HEK293 (cell line): ENCODE measurements around the gene EMP3.

Source experiments
- MEIS1 ChIP-seq: sonication (generic); formaldehyde crosslinking; IDR thresholded peaks from 2 replicates; pipeline ENCODE4 v1.8.1; 2022; ENCODE audit warnings: missing genetic modification reagents, mild to moderate bottlenecking, borderline replicate concordance
- ZNF518A ChIP-seq: fragments of 450-650 bp; formaldehyde crosslinking; conservative IDR thresholded peaks from 2 replicates; pipeline ENCODE4 v1.5.1; 2016; ENCODE audit warnings: low read depth, missing biosample characterization, missing genetic modification characterization
- ZNF692 ChIP-seq: fragments of 450-650 bp; formaldehyde crosslinking; IDR thresholded peaks from 2 replicates; pipeline ENCODE4 v1.5.1; 2016; ENCODE audit warnings: missing biosample characterization, missing genetic modification characterization
- TF ChIP-seq, protein P1 (sequence below): fragments of 450-650 bp; formaldehyde crosslinking; IDR thresholded peaks from 2 replicates; pipeline ENCODE4 v1.5.1; 2016; ENCODE audit warnings: missing biosample characterization, missing genetic modification characterization
- TF ChIP-seq, protein P2 (sequence below): fragments of 450-650 bp; formaldehyde crosslinking; IDR thresholded peaks from 2 replicates; pipeline ENCODE4 v1.5.1; 2016; ENCODE audit warnings: missing biosample characterization, missing genetic modification characterization

DNA sequence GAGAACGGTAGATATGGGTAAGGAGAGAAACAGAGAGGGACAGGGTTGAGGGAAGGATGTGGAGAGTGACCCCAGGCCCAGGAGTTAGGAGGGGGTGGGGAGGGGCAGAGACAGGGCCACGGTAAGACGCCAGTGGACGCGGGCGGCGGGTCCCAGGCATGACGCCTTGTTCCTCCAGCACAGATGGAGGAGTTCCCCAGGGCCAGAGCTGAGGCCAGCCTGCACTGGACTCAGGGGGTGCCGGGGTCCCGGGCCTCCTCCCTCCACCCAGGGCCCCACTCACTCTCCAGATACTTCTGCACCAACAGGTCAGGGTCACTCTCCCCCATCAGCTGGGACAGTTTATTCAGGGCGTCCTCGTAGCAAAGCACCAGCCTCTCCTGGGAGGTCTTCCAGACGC, 22.0 kb upstream of the EMP3 start:
- TF ChIP-seq, protein P1, sequence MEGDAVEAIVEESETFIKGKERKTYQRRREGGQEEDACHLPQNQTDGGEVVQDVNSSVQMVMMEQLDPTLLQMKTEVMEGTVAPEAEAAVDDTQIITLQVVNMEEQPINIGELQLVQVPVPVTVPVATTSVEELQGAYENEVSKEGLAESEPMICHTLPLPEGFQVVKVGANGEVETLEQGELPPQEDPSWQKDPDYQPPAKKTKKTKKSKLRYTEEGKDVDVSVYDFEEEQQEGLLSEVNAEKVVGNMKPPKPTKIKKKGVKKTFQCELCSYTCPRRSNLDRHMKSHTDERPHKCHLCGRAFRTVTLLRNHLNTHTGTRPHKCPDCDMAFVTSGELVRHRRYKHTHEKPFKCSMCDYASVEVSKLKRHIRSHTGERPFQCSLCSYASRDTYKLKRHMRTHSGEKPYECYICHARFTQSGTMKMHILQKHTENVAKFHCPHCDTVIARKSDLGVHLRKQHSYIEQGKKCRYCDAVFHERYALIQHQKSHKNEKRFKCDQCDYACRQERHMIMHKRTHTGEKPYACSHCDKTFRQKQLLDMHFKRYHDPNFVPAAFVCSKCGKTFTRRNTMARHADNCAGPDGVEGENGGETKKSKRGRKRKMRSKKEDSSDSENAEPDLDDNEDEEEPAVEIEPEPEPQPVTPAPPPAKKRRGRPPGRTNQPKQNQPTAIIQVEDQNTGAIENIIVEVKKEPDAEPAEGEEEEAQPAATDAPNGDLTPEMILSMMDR = no peak
- no peak for TF ChIP-seq ZNF692 (tag by site-specific recombination)
- no peak for TF ChIP-seq MEIS1 (CRISPR knock-in tag)
- TF ChIP-seq, protein P2, sequence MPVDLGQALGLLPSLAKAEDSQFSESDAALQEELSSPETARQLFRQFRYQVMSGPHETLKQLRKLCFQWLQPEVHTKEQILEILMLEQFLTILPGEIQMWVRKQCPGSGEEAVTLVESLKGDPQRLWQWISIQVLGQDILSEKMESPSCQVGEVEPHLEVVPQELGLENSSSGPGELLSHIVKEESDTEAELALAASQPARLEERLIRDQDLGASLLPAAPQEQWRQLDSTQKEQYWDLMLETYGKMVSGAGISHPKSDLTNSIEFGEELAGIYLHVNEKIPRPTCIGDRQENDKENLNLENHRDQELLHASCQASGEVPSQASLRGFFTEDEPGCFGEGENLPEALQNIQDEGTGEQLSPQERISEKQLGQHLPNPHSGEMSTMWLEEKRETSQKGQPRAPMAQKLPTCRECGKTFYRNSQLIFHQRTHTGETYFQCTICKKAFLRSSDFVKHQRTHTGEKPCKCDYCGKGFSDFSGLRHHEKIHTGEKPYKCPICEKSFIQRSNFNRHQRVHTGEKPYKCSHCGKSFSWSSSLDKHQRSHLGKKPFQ (tag by site-specific recombination) = no peak
- no peak for TF ChIP-seq ZNF518A (tag by site-specific recombination)
